ENCODE data around the gene METTL24. TPM values are rescaled to one million over a fixed set of nuclear protein-coding genes. Genes with fewer than 3 reads are reported as not detected.

The METTL24 gene
- total RNA-seq, 4 donors from 2014 or later = 16.9 to 32.8 (median 23.5) TPM

DNA sequence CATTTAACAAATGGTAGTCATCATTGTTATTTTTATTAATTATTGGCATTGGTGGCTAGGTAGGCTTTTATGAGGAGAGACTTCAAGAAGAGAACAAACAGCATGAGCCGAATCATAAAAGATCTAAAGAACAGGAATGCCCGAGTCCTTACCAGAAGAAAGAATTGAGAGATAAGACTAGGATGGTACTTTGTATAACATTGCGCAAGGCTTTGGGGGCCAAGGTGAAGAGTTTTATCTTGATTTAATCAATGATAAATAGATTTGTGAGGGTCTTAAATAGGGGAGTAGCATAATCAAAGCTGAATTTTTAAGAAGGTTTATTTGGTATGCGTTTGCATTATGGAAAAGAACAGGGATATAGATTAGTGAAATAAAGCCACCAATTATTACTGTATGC is 162.5 kb downstream of the METTL24 start:
- peaks cover 4 to 10% (median 7%) of the 10 kb centered on the region in 4 donors for H3K4me1 ChIP-seq
- no peaks in the 10 kb centered on the region for H3K9me3 ChIP-seq
- intact Hi-C loops (cut with DNase I) = no loop called here
- H3K4me3 ChIP-seq = no peak overlapping the region
- no peak for DNase-seq (ENCODE audit: extremely low spot score)
- 96% methylated on average over 4 of the region's 4 CpGs for WGBS
- TF ChIP-seq, protein P1, sequence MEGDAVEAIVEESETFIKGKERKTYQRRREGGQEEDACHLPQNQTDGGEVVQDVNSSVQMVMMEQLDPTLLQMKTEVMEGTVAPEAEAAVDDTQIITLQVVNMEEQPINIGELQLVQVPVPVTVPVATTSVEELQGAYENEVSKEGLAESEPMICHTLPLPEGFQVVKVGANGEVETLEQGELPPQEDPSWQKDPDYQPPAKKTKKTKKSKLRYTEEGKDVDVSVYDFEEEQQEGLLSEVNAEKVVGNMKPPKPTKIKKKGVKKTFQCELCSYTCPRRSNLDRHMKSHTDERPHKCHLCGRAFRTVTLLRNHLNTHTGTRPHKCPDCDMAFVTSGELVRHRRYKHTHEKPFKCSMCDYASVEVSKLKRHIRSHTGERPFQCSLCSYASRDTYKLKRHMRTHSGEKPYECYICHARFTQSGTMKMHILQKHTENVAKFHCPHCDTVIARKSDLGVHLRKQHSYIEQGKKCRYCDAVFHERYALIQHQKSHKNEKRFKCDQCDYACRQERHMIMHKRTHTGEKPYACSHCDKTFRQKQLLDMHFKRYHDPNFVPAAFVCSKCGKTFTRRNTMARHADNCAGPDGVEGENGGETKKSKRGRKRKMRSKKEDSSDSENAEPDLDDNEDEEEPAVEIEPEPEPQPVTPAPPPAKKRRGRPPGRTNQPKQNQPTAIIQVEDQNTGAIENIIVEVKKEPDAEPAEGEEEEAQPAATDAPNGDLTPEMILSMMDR (IDR thresholded peaks at IDR 0.05) = no peak
- no peak for TF ChIP-seq EP300 (IDR thresholded peaks at IDR 0.05)
- TF ChIP-seq POLR2A (IDR thresholded peaks at IDR 0.05; ENCODE audit: low read depth) = no peak
- no peak for TF ChIP-seq POLR2AphosphoS5 (IDR thresholded peaks at IDR 0.05)
- no peak overlapping the region for H3K27ac ChIP-seq (replicated peaks in 1 of 4)
- peaks cover 0 to 15% (median 11%) of the 10 kb centered on the region in 4 donors for H3K36me3 ChIP-seq
- no peaks in the 10 kb centered on the region for H3K27me3 ChIP-seq

Other genes with a start within 250 kb of the METTL24 start
- 10 to 100 TPM; 10.9 to 21.2 (median 11.8) TPM for gene WASF1, start 178.7 kb downstream of the METTL24 start, total RNA-seq
- gene CDC40, start 177.9 kb downstream of the METTL24 start, total RNA-seq = 10 to 100 TPM; 12.0 to 29.1 (median 15.2) TPM
- gene DDO, start 57.2 kb upstream of the METTL24 start, total RNA-seq = 1 to 10 TPM in 2 of 4 donors, under 1 TPM in 2; 0.29 to 2.1 (median 1.1) TPM
- under 1 TPM in 1 of 4 donors, not detected in 3; 0.50 TPM for gene SLC22A16, start 118.3 kb upstream of the METTL24 start, total RNA-seq

Measured in esophagus muscularis mucosa (tissue), 4 donors.